Measurements from ENCODE around the gene LAMA5. TPM values are rescaled to one million over a fixed set of nuclear protein-coding genes. Genes with fewer than 3 reads are reported as not detected.

The LAMA5 gene
- polyA plus RNA-seq, 1 donor (not counting 4 experiments of a cell fraction or from before 2014, with no cell fraction given) = 8.7 TPM

GRCh38 chr20:62274332-62274950, 92.7 kb downstream of the LAMA5 start:
- DNase-seq (ENCODE audit: low read depth, low spot score) (no peak), FAIRE-seq (no peak)
- H3K4me2 ChIP-seq (ENCODE audit: control insufficient read depth, extremely low read depth, insufficient read depth, low read depth, low read length) = no peak overlapping the region
- peaks cover 3% of the 10 kb centered on the region for H3K9me1 ChIP-seq (ENCODE audit: control insufficient read depth, extremely low read depth, insufficient read depth, low read length)
- no peak overlapping the region for H2AFZ ChIP-seq (ENCODE audit: control insufficient read depth, low read length)
- peaks cover 0 to 33% of the 10 kb centered on the region in 2 experiments for H3K36me3 ChIP-seq (ENCODE audit: control insufficient read depth in 2 of 2, extremely low read depth in 1 of 2, insufficient read depth in 2 of 2, low read length in 2 of 2)
- H4K20me1 ChIP-seq (ENCODE audit: control insufficient read depth, extremely low read depth, insufficient read depth, low read length) = no peaks in the 10 kb centered on the region
- dilution Hi-C loops (cut with MboI; ENCODE audit: extremely low pct_ligation_motif_present, low sequenced_read_pairs) = no loop called here
- TF ChIP-seq EZH2 (IDR thresholded peaks at IDR 0.05; ENCODE audit: low read length) = no peak
- TF ChIP-seq CTCF (optimal IDR thresholded peaks at IDR 0.05 in 1 of 3, IDR thresholded peaks at IDR 0.05 in 1 of 3, conservative IDR thresholded peaks at IDR 0.05 in 1 of 3; ENCODE audit: extremely low read depth in 1 of 3, insufficient read depth in 2 of 3, low read length in 3 of 3) = no peak
- H3K27me3 ChIP-seq (ENCODE audit: control insufficient read depth, extremely low read depth, insufficient read depth, low read length) = no peaks in the 10 kb centered on the region
- no peaks in the 10 kb centered on the region for H3K4me1 ChIP-seq (ENCODE audit: control insufficient read depth, extremely low read depth, insufficient read depth, low read length)
- no peak overlapping the region for H3K4me3 ChIP-seq (ENCODE audit: control insufficient read depth in 2 of 3, extremely low read depth in 1 of 3, insufficient read depth in 2 of 3, low read depth in 1 of 3, low read length in 3 of 3)
- H3K79me2 ChIP-seq (ENCODE audit: control insufficient read depth, insufficient read depth, low read length) = no peaks in the 10 kb centered on the region
- no peaks in the 10 kb centered on the region for H3K9me3 ChIP-seq (ENCODE audit: control insufficient read depth, low read depth, low read length)
- no peak overlapping the region for H3K9ac ChIP-seq (ENCODE audit: control insufficient read depth, extremely low read depth, insufficient read depth, low read length)
- no peak overlapping the region for H3K27ac ChIP-seq (ENCODE audit: control insufficient read depth, insufficient read depth, low read length)

- H3K4me3 ChIP-seq (ENCODE audit: control insufficient read depth in 2 of 3, extremely low read depth in 1 of 3, insufficient read depth in 2 of 3, low read depth in 1 of 3, low read length in 3 of 3) = no peak overlapping the region
- no peaks in the 10 kb centered on the region for H3K79me2 ChIP-seq (ENCODE audit: control insufficient read depth, insufficient read depth, low read length)
- DNase-seq (ENCODE audit: low read depth, low spot score) = no peak
- H3K4me2 ChIP-seq (ENCODE audit: control insufficient read depth, extremely low read depth, insufficient read depth, low read depth, low read length) = no peak overlapping the region
- dilution Hi-C loops (cut with MboI; ENCODE audit: extremely low pct_ligation_motif_present, low sequenced_read_pairs) = no loop called here
- no peaks in the 10 kb centered on the region for H3K4me1 ChIP-seq (ENCODE audit: control insufficient read depth, extremely low read depth, insufficient read depth, low read length)
- no peak for TF ChIP-seq EZH2 (IDR thresholded peaks at IDR 0.05; ENCODE audit: low read length)
- TF ChIP-seq CTCF (optimal IDR thresholded peaks at IDR 0.05 in 1 of 3, IDR thresholded peaks at IDR 0.05 in 1 of 3, conservative IDR thresholded peaks at IDR 0.05 in 1 of 3; ENCODE audit: extremely low read depth in 1 of 3, insufficient read depth in 2 of 3, low read length in 3 of 3) = no peak
- H3K27ac ChIP-seq (ENCODE audit: control insufficient read depth, insufficient read depth, low read length) = no peak overlapping the region
- no peaks in the 10 kb centered on the region for H4K20me1 ChIP-seq (ENCODE audit: control insufficient read depth, extremely low read depth, insufficient read depth, low read length)
- peaks cover 0 to 35% of the 10 kb centered on the region in 2 experiments for H3K36me3 ChIP-seq (ENCODE audit: control insufficient read depth in 2 of 2, extremely low read depth in 1 of 2, insufficient read depth in 2 of 2, low read length in 2 of 2)
- no peak for FAIRE-seq
- peaks cover 3% of the 10 kb centered on the region for H3K9me1 ChIP-seq (ENCODE audit: control insufficient read depth, extremely low read depth, insufficient read depth, low read length)
- no peaks in the 10 kb centered on the region for H3K9me3 ChIP-seq (ENCODE audit: control insufficient read depth, low read depth, low read length)
- no peak overlapping the region for H2AFZ ChIP-seq (ENCODE audit: control insufficient read depth, low read length)
- H3K9ac ChIP-seq (ENCODE audit: control insufficient read depth, extremely low read depth, insufficient read depth, low read length) = no peak overlapping the region
- no peaks in the 10 kb centered on the region for H3K27me3 ChIP-seq (ENCODE audit: control insufficient read depth, extremely low read depth, insufficient read depth, low read length)
Measured at GRCh38 chr20:62273416-62273815, 93.7 kb downstream of the LAMA5 start.

Data from keratinocyte (primary cell).